PFSK-1 (cell line): ENCODE data around the gene NEK10.

Experiments used
- FOXP2 ChIP-seq: optimal IDR thresholded peaks from 2 replicates; pipeline ENCODE3; 2011; ENCODE audit warnings: borderline replicate concordance, control low read depth, inconsistent platforms; ENCODE audit not compliant: insufficient read depth; ENCODE audit errors: extremely low read length, extremely low read depth
- POLR2AphosphoS5 ChIP-seq: IDR thresholded peaks from 2 replicates; pipeline ENCODE4 v1.6.1; 2012; ENCODE audit warnings: low read depth, mild to moderate bottlenecking, control low read depth, low read length, moderate library complexity
- REST ChIP-seq, 2 experiments: IDR thresholded peaks; 2 replicates each; pipeline versions ENCODE4 v1.6.1 to v1.8.0; 2011 to 2012; ENCODE audit warnings: low read depth in 2 of 2, low read length in 2 of 2, control low read depth in 1 of 2, inconsistent platforms in 1 of 2, mild to moderate bottlenecking in 1 of 2, moderate library complexity in 1 of 2; ENCODE audit not compliant: insufficient read depth in 1 of 2
- SIN3A ChIP-seq: IDR thresholded peaks from 2 replicates; pipeline ENCODE4 v1.6.1; 2012; ENCODE audit warnings: mild to moderate bottlenecking, low read length, moderate library complexity, borderline replicate concordance; ENCODE audit not compliant: insufficient read depth
- TAF1 ChIP-seq: IDR thresholded peaks from 2 replicates; pipeline ENCODE4 v1.6.1; 2012; ENCODE audit warnings: low read length, control low read depth, borderline replicate concordance; ENCODE audit not compliant: insufficient read depth

The NEK10 gene

DNA sequence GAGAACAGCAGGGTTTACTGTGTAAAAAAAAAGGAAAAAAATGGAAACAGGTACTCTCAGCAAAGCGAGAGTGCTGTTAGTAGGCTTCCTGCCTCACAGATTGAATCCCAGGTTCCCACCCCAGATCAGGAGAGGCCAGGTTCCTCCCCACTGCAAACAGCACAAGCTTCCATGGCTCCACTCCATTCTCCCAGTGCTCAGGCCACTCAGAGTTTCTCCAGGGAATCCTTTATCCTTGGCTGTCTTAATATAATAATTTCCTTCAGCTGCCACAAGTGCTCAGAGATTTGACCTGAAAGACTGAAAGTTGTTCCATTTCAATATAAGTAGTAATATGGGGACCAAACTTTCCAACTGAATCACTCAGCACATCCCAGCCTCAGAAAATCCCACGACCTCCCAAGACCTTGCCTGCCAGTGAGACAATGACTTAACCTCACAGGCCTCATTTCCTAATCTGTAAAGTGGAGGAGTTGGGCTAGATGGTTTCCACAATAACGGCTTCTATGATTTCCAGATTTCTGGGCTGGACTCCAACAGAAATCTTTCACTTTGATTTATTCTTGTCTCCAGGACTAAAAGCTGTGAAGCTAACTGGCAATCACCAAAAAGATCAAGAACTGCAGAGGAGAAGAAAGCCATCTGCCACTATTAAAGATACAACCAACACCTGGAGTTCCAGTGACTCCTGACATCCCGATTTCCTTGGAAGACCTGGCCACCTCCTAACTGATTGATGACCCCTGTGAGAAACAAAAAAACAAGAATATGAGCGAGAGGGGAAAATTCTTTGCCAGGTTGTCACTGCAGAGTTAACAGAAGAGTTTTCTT lies 289.5 kb downstream of the NEK10 start:
- TF ChIP-seq TAF1: no peak
- no peak for TF ChIP-seq REST (IDR thresholded peaks at IDR 0.05; ENCODE audit: insufficient read depth in 1 of 2, low read depth in 2 of 2, low read length in 2 of 2)
- TF ChIP-seq FOXP2: no peak
- no peak for TF ChIP-seq SIN3A
- no peak for TF ChIP-seq POLR2AphosphoS5

- no peak for TF ChIP-seq SIN3A
- no peak for TF ChIP-seq FOXP2
Measured at GRCh38 chr3:27078246-27078913, 290.8 kb downstream of the NEK10 start.

GRCh38 chr3:27076815-27077630 lies 292.2 kb downstream of the NEK10 start:
- TF ChIP-seq REST (IDR thresholded peaks at IDR 0.05; ENCODE audit: insufficient read depth in 1 of 2, low read depth in 2 of 2, low read length in 2 of 2): no peak
- no peak for TF ChIP-seq SIN3A
- TF ChIP-seq POLR2AphosphoS5: no peak
- TF ChIP-seq FOXP2: no peak
- no peak for TF ChIP-seq TAF1

- TF ChIP-seq POLR2AphosphoS5: no peak
- no peak for TF ChIP-seq FOXP2
- TF ChIP-seq REST (IDR thresholded peaks at IDR 0.05; ENCODE audit: insufficient read depth in 1 of 2, low read depth in 2 of 2, low read length in 2 of 2): no peak
- no peak for TF ChIP-seq TAF1
- TF ChIP-seq SIN3A: no peak
Measured at GRCh38 chr3:27074914-27075313, 294.3 kb downstream of the NEK10 start.

- TF ChIP-seq REST (IDR thresholded peaks at IDR 0.05; ENCODE audit: insufficient read depth in 1 of 2, low read depth in 2 of 2, low read length in 2 of 2): no peak
- TF ChIP-seq POLR2AphosphoS5: no peak
- TF ChIP-seq SIN3A: no peak
- TF ChIP-seq TAF1: no peak
- no peak for TF ChIP-seq FOXP2
Measured at GRCh38 chr3:27073912-27074311, 295.3 kb downstream of the NEK10 start.
